GM21381 (cell line): Measurements from ENCODE around the gene PTPRN2.

Experiments
- ATAC-seq: cut with Tn5 transposase; IDR thresholded peaks from one replicate; pipeline ENCODE4 v1.9.1; 2021; ENCODE audit warnings: mild to moderate bottlenecking, moderate library complexity; ENCODE audit not compliant: unreplicated experiment

The PTPRN2 gene

GRCh38 chr7:158289761-158290523 lies 297.7 kb downstream of the PTPRN2 start:
- no peak for ATAC-seq

GRCh38 chr7:158289231-158289630 lies 298.4 kb downstream of the PTPRN2 start:
- no peak for ATAC-seq

GRCh38 chr7:158286210-158286609 lies 301.4 kb downstream of the PTPRN2 start:
- no peak for ATAC-seq

GRCh38 chr7:158285383-158285770 lies 302.2 kb downstream of the PTPRN2 start:
- ATAC-seq, result no peak

GRCh38 chr7:158284617-158285382 lies 302.8 kb downstream of the PTPRN2 start:
- no peak for ATAC-seq

GRCh38 chr7:158284121-158284520 lies 303.5 kb downstream of the PTPRN2 start:
- no peak for ATAC-seq

- no peak for ATAC-seq
Measured at GRCh38 chr7:158283016-158283974, 304.3 kb downstream of the PTPRN2 start.

- ATAC-seq, result no peak
Measured at GRCh38 chr7:158282461-158283001, 305.1 kb downstream of the PTPRN2 start.

- ATAC-seq, result no peak
Measured at GRCh38 chr7:158281441-158281840, 306.2 kb downstream of the PTPRN2 start.

GRCh38 chr7:158280448-158281144 lies 307.0 kb downstream of the PTPRN2 start:
- ATAC-seq, result no peak

GRCh38 chr7:158279539-158280447 lies 307.8 kb downstream of the PTPRN2 start:
- ATAC-seq, result no peak

- no peak for ATAC-seq
Measured at GRCh38 chr7:158278745-158279320, 308.8 kb downstream of the PTPRN2 start.

GRCh38 chr7:158277219-158278141 lies 310.1 kb downstream of the PTPRN2 start:
- ATAC-seq, result no peak

GRCh38 chr7:158276414-158277218 lies 311.0 kb downstream of the PTPRN2 start:
- no peak for ATAC-seq

GRCh38 chr7:158275711-158276413 lies 311.8 kb downstream of the PTPRN2 start:
- ATAC-seq, result no peak

- ATAC-seq, result no peak
Measured at GRCh38 chr7:158274996-158275395, 312.6 kb downstream of the PTPRN2 start.
